HG03280 (cell line): Measurements from ENCODE around the gene LRRC52.

Experiments used
- ATAC-seq: cut with Tn5 transposase; IDR thresholded peaks from one replicate; pipeline ENCODE4 v1.9.1; 2021; ENCODE audit warnings: mild to moderate bottlenecking, moderate library complexity; ENCODE audit not compliant: unreplicated experiment

Gene LRRC52, protein sequence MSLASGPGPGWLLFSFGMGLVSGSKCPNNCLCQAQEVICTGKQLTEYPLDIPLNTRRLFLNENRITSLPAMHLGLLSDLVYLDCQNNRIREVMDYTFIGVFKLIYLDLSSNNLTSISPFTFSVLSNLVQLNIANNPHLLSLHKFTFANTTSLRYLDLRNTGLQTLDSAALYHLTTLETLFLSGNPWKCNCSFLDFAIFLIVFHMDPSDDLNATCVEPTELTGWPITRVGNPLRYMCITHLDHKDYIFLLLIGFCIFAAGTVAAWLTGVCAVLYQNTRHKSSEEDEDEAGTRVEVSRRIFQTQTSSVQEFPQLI

GRCh38 chr1:165543532-165544438 lies at the start of gene LRRC52:
Gene LRRC52 (plus strand): TSS chr1:165544000. CDS start chr1:165544297, 297 bp downstream.
- no peak for ATAC-seq

GRCh38 chr1:165494949-165495857 lies 48.6 kb upstream of the LRRC52 start:
- ATAC-seq, result no peak

DNA sequence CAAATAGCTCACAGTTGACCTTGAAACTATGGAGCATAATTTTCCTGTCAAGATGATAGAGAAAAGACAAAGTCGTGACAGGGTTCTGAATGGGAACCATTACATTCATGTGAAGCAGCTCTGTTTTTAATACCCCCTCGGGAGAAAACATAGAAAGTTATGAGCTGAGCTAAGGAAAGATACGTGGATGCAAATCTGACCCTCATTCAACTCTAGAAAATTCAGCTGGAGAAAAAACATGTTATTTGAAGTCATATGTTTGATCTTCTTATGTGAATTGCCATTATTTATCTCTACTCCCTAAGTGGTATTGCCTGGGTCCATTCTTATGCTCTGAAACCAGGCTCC lies 48.0 kb upstream of the LRRC52 start:
- no peak for ATAC-seq

DNA sequence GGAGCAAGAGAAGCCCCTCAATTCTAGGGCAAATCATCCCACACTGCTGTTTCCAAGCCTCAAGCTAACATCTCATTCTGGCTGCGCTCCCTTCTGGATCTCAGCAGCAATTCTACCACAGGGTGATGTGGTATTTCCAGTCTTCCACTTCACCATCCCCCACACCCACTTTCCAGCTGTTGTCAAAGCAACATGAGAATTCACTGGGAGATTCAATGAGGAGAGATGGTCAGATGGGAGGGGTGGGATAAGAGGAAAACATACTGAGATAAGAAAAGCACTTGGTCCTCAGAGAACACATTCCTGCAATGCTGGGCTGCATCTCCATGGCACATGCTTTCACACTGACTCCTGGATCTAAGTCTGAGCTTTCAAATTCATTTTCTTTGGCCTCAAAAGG lies 47.3 kb upstream of the LRRC52 start:
- ATAC-seq, result no peak

GRCh38 chr1:165497069-165498013 lies 46.5 kb upstream of the LRRC52 start:
- ATAC-seq, result no peak

GRCh38 chr1:165501330-165501969 lies 42.4 kb upstream of the LRRC52 start:
- ATAC-seq, result no peak

DNA sequence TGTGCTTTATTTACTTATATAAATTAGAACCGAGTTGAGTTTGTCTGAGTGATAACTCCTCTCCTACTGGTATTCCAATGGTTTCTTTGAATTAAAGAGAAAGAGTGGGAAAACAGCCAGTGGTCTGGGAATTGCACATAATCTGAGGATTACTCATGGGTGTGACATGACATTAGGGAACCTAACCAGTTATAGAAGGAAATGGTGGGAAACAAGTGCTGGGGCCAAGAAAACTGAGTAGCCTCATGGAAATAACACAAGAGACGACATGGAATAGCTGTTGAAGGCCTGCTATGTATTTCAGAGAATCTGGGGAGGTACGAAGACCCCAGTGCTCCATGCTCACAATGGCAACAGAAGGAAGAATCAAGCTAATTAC lies 41.8 kb upstream of the LRRC52 start:
- ATAC-seq, result no peak

DNA sequence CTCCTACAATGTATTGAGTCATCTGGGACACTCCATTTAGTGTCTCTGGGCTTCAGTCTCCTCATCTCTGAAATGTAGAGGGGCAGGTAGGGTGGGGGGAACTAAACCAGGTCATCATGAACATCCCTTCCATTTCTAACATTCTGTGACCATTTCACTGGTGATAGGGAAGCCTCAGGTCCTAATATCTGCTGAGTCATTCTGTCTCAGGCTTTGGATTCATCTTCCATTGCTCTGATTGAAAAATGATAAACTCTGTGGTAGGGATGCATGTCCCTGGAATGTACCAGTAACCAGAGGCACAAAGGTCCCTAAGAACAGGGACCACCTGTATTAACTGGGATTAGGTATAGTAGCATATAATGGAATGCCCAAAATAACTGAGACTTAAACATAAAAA lies 36.2 kb upstream of the LRRC52 start:
- ATAC-seq, result no peak

GRCh38 chr1:165508291-165508690 lies 35.5 kb upstream of the LRRC52 start:
- no peak for ATAC-seq

- ATAC-seq, result no peak
These were observed 31.0 kb upstream of the LRRC52 start for GRCh38 chr1:165512816-165513215.

DNA sequence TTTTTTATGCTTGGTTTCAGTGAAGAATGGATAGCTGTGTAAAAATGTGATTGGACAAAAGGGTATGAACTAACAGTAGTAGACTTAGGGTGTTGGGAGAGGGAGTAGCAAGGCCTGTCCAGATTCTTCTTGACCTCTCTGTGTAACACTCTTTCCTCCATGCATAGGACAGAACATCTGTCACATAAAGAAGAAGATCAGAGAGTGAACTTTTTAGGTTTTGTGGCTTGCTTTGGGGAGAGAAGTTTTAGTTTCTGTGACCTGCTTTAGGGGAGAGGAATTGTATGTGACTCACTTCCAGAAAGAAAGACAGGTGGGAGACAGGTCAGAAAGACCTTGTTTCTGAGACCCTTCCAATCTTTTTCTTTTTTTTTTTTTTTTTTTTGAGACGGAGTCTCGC lies 27.3 kb upstream of the LRRC52 start:
- ATAC-seq, result no peak

- no peak for ATAC-seq
These were observed 23.2 kb upstream of the LRRC52 start for GRCh38 chr1:165520646-165521045.

- no peak for ATAC-seq
These were observed 19.0 kb upstream of the LRRC52 start for GRCh38 chr1:165524639-165525285.

- ATAC-seq, result no peak
These were observed 18.1 kb upstream of the LRRC52 start for GRCh38 chr1:165525708-165526107.

DNA sequence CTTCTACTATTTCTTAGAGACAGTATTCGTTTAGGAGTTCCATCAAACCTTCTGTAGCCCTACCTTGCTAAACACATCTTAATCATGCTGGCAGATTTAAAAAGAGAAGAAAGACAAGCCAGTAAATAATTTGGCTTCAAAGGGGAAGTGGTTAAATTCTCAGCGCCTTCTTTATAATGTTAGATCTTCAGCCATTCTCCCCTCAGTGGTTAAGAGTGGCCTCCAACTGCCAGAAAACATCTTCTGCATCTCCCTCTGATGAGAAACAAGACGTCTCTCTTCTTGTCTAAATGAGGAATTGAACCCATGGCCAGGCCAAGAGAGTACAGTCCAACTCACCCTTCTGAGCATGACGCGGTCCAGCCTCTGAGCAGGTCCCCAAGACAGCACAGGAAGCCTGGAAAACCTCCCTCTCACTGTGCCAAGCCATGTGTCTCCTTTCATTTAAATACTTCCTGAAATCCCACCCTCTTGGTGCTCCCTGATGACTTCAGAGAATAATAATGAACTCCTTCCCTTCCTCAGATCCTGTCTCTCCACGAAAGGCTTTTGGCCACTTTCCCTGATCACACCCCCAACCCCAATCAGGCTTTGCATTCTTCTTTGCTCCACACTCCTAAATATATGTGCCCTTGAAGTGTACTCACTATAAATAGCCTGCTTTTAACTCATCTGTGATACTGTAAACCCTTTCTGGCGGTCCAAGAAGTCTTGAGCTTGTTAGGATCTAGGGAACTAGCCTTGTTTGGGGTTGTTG lies 16.4 kb upstream of the LRRC52 start:
- ATAC-seq, result no peak

DNA sequence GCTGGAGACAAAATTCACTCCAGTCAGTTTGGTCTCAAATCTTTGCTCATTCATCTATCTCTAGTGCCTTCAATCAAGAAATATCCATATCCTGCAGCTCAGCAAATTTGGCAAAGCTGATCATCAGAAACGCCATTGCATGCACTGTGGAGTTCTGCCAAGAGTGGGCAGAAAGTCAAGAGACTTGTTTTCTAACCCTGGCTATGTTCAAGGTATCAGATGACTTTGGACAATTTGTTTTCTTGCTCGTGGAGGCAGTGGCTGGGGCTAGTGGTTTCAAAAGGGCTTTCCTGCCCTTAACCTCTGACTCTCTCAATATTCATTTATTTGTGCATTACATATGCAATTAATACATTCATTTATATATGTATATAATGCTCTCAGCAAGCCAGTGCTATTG lies 12.8 kb upstream of the LRRC52 start:
- ATAC-seq, result no peak

GRCh38 chr1:165532053-165532452 lies 11.7 kb upstream of the LRRC52 start:
- ATAC-seq, result no peak

- no peak for ATAC-seq
These were observed 10.5 kb upstream of the LRRC52 start for GRCh38 chr1:165533254-165533653.
